Peyer's patch (tissue), 4 donors: ENCODE results near the gene NME8. TPM values are rescaled to one million over a fixed set of nuclear protein-coding genes. Genes with fewer than 3 reads are reported as not detected.

Source experiments
- DNase-seq, 3 donors: peaks; one replicate each; pipeline ENCODE4 v3.0.0-alpha.2; 2017 to 2019
- H3K27ac ChIP-seq, 4 donors: fragments of 200-600 bp; sonication (generic); one replicate each; pipeline ENCODE4 v1.5.1; 2016 to 2019
- H3K27me3 ChIP-seq, 2 donors: fragments of 200-600 bp; sonication (generic); one replicate each; pipeline ENCODE4 v1.5.1; 2019
- H3K36me3 ChIP-seq, 3 donors: fragments of 200-600 bp; sonication (generic); one replicate each; pipeline ENCODE4 v1.5.1; 2016 to 2019
- H3K4me1 ChIP-seq, 4 donors: fragments of 200-600 bp; sonication (generic); one replicate each; pipeline ENCODE4 v1.5.1; 2016 to 2019
- H3K4me3 ChIP-seq, 4 donors: fragments of 200-600 bp; sonication (generic); 1 replicate in 3 of 4; 2 replicates in 1 of 4; pipeline ENCODE4 v1.5.1; 2016 to 2019; ENCODE audit warnings: mild to moderate bottlenecking in 1 of 4
- H3K9me3 ChIP-seq, 4 donors: fragments of 200-600 bp; sonication (generic); one replicate each; pipeline ENCODE4 v1.5.1; 2016 to 2019; ENCODE audit warnings: mild to moderate bottlenecking in 1 of 4
- CTCF ChIP-seq, 6 experiments: fragments of 450-650 bp in 4 of 6; fragments of 200-600 bp in 2 of 6; sonication (generic) in 1 of 6; IDR thresholded peaks; one replicate each; pipeline ENCODE4 v1.5.1; 2017 to 2019; ENCODE audit warnings: antibody characterized with exemption in 6 of 6, mild to moderate bottlenecking in 3 of 6, moderate library complexity in 1 of 6
- POLR2A ChIP-seq, 2 donors: fragments of 450-650 bp; IDR thresholded peaks; one replicate each; pipeline ENCODE4 v1.5.1; 2017; ENCODE audit warnings: antibody characterized with exemption in 2 of 2, mild to moderate bottlenecking in 2 of 2, moderate library complexity in 2 of 2
- total RNA-seq, 4 donors: library from RNA; depleted of rRNA; stranded (reverse); fragments of >200 nt; gene quantifications; one replicate each; pipeline ENCODE4 v1.1.0, GENCODE V29; 2016

The NME8 gene
- total RNA-seq, 4 donors from 2014 or later, result 1.7 TPM; not detected in 3

GRCh38 chr7:37947941-37948210 is 99.5 kb downstream of the NME8 start:
- Histone ChIP-seq H3K27me3 (no peaks in the 10 kb centered on the region), H3K9me3 (no peaks in the 10 kb centered on the region), H3K4me3 (no peak overlapping the region), H3K36me3 (no peaks in the 10 kb centered on the region), H3K27ac (no peak overlapping the region), H3K4me1 (peaks cover 0 to 15% (median 2%) of the 10 kb centered on the region in 4 donors)
- DNase-seq, result no peak
- no peak for TF ChIP-seq POLR2A (IDR thresholded peaks at IDR 0.05)
- TF ChIP-seq CTCF (IDR thresholded peaks at IDR 0.05), result no peak

Other genes with a start within 250 kb of the NME8 start
- not detected for gene GPR141, start 164.8 kb upstream of the NME8 start, total RNA-seq
- gene SFRP4, start 68.2 kb downstream of the NME8 start, total RNA-seq, result 1 to 10 TPM in 1 of 4 donors, not detected in 3; 1.2 TPM
- gene EPDR1, start 72.0 kb downstream of the NME8 start, total RNA-seq, result 10 to 100 TPM in 3 of 4 donors, 1 to 10 TPM in 1; 7.4 to 22.5 (median 19.7) TPM